H1 (cell line): ENCODE data around the gene AIFM3. TPM values are rescaled to one million over a fixed set of nuclear protein-coding genes. Genes with fewer than 3 reads are reported as not detected.

Source experiments
- CBX5 ChIP-seq: fragments of 300-800, 300-1000 bp; sonication (generic); IDR thresholded peaks from 2 replicates; pipeline ENCODE4 v1.7.1; 2016; ENCODE audit warnings: antibody characterized with exemption, low read length, low read depth
- FOSL1 ChIP-seq: IDR thresholded peaks from 2 replicates; pipeline ENCODE4 v1.6.1; 2011; ENCODE audit warnings: mild to moderate bottlenecking, low read depth, low read length, moderate library complexity; ENCODE audit not compliant: insufficient read depth
- GABPA ChIP-seq: IDR thresholded peaks from 2 replicates; pipeline ENCODE4 v1.6.1; 2011; ENCODE audit warnings: mild to moderate bottlenecking, low read length, moderate library complexity, borderline replicate concordance; ENCODE audit not compliant: insufficient read depth
- KDM4A ChIP-seq: IDR thresholded peaks from one replicate; pipeline ENCODE4 v1.7.1; 2012; ENCODE audit warnings: low read depth, mild to moderate bottlenecking, moderate library complexity, low read length, inconsistent platforms; ENCODE audit not compliant: severe bottlenecking
- NANOG ChIP-seq: IDR thresholded peaks from 2 replicates; pipeline ENCODE4 v1.6.1; 2011; ENCODE audit warnings: low read length, low read depth, mild to moderate bottlenecking, inconsistent platforms; ENCODE audit not compliant: insufficient read depth, poor library complexity, severe bottlenecking
- POLR2AphosphoS5 ChIP-seq: IDR thresholded peaks from 2 replicates; pipeline ENCODE4 v1.6.1; 2011; ENCODE audit warnings: low read depth, low read length
- POU5F1 ChIP-seq: IDR thresholded peaks from 2 replicates; pipeline ENCODE4 v1.6.1; 2011; ENCODE audit warnings: low read depth, mild to moderate bottlenecking, low read length, moderate library complexity
- RFX5 ChIP-seq: IDR thresholded peaks from 2 replicates; pipeline ENCODE4 v1.6.1; 2011; ENCODE audit warnings: low read depth, low read length, improper control_type of control experiment, borderline replicate concordance
- polyA plus RNA-seq, 7 experiments: library from polyadenylated mRNA; depleted of rRNA in 3 of 7; stranded (reverse) in 5 of 7; unstranded in 2 of 7; fragments of >200 nt in 5 of 7; fragments of 200-250 nt in 2 of 7; gene quantifications; 1 replicate in 5 of 7; 2 replicates in 1 of 7; 4 replicates in 1 of 7; pipeline versions ENCODE4 v1.2.1 to v1.2.3, GENCODE V29; 2011 to 2013; ENCODE audit warnings: missing spikeins in 2 of 7, mixed read lengths in 2 of 7
- total RNA-seq: library from RNA; stranded (reverse); fragmentation: NEBNext Ultra II Directional; extraction: Animal tissue kit (Norgen Biotek cat#: 25700); gene quantifications from 2 replicates; pipeline ENCODE4 v1.2.1, GENCODE V29; 2021
- TF ChIP-seq, protein P1 (sequence below): IDR thresholded peaks from 2 replicates; pipeline ENCODE4 v1.6.1; 2011; ENCODE audit warnings: low read depth, mild to moderate bottlenecking, low read length; ENCODE audit not compliant: insufficient read depth

Gene AIFM3
- total and polyA plus RNA-seq, 2 of the 8 experiments (the other 6 are each of a cell fraction or from before 2014, with no cell fraction given): 0.86 to 1.4 TPM

DNA sequence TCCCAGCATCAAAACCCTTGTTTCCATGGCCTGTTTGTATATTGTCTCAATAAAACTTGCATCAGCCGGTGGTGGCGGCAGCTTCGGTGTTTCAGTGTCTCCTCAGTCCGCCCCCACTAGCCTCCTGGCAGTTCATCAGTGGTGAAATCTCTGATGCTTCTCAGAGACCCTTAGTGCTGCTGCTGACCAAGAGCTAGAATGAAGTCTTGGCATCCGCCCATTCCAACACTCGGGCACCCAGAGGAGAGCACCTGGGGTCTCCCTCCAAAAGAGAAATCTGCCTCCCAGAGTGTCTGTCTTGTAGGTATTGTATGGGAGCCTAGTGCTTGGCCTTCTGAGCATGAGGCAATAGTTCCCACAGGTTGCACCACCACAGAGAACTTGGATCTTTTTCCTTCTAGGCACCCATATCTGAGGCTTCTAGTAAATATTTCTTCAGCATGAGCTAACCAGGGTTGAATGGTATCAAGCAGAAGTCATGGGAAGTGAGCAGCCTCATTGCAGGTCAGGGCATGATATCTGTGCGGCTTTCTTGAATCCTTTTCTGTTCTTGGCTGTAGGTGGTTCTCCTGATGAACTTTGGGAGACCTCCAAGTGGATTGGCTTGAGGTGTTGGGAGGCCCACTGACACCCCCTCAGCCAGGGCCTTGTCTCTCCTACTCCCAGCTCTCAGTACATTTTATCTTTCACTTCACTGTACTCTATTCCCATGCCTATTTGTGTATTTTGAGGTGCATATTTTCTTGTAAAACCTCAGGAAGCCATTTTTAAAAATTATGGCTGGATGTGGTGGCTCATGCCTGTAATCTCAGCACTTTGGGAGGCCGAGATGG lies 13.2 kb upstream of the AIFM3 start (continued):
- TF ChIP-seq NANOG: no peak
- no peak for TF ChIP-seq FOSL1
- no peak for TF ChIP-seq KDM4A
- TF ChIP-seq, protein P1, sequence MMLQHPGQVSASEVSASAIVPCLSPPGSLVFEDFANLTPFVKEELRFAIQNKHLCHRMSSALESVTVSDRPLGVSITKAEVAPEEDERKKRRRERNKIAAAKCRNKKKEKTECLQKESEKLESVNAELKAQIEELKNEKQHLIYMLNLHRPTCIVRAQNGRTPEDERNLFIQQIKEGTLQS: no peak
- no peak for TF ChIP-seq RFX5
- no peak for TF ChIP-seq POU5F1
- TF ChIP-seq CBX5: no peak
- TF ChIP-seq GABPA: no peak
- TF ChIP-seq POLR2AphosphoS5: no peak
